NCI-H1048 (cell line): ENCODE results near the gene GLG1.
"Not testable (repeated sequence)": the region's sequence is repeated elsewhere in the genome, so short reads cannot be mapped to it uniquely, and the experiment has no call there.

Experiments
- DNase-seq: peaks from one replicate; lab custom pipeline; 2025; lab: John Stamatoyannopoulos, UW

The GLG1 gene

DNA sequence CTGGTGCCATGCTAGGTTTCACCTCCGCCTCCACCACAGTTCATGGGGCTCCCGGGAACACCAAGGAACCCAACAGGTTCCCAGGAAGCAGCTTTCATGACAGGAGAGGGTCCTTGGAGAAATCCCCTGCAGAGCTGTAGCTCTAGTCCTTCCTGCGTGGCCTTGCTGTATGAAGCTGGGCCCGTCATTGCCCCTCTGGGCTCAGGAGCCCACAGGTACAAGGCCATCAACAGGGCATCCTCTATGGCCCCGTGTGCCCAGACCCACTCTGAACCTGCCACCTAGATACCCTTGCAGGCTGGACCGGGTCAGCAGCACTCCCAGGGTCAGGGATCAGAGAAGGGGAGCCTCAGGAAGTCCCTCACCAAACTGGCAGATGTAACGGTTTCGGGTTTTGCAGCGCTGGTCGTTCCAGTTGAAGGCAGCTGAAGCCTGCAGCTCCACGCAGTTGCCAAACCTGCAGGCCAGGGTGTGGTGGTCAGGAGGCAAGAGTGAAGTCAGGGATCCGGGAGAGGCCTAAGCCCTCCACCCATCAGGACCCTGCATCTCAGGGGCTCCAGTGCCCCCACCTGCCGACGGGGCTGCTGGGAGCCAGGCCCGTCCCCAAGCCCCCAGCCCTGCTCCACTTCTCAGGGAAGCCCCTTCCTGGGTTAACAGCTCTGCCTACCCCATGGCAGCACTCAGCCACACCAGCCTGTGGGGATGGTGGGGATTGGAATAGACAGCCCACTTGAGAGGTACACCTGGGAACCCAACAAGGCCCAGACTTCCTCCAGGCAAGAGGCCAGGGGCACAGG, 197.5 kb downstream of the GLG1 start:
- DNase-seq: not testable (repeated sequence)

DNA sequence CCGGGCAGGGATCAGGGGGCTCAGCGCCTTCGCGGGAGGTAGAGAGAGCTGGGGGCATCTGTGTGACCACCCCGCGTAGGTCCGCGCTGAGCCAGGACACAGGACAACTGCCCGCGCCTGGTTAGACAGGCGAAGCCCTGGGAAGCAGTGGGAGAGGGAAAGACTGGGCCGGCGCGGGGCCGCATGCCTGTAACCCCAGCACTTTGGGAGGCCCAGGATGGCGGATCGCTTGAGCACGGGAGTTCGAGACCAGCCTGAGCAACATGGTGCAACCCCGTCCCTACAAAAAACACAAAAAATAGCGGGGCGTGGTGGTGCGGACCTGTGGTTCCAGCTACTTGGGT, 199.6 kb downstream of the GLG1 start:
- DNase-seq: not testable (repeated sequence)

DNA sequence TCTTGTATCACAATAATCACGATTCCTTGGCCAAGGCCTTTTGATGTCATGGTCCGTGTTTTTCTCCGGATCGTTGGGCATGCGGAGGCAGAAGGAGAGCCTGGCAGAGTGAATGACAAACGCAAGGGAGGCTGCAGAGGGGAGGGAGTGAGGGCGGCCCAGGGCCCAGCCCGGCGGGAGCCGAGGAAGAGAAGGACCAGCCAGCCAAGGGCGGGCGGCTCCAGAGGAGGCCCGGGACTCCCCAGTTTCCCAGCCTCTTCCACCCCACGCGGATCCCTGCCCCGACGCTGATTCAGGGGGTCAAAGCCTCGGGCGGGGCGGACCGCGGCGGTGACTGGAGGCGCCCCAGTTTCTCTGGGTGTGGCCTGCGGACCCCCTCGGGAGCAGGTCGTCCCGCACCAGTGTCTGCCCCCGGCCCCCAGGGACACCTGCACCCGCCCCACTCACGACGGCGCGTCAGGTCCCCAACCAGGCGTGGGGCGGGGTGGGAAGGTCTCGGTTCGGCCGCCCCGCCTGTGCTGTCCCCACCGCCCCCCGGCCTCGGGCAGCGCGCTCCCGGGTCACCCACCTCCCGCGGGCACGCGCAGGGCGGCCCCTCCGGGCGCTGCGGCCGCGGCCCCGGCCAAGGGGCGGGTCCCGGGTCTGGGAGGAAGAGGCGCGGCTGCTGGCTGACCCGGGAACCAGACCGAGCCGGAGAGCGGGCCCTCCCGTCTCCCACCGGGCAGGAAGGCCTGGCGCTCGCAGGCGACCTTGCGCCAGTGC, 200.1 kb downstream of the GLG1 start:
- not testable (repeated sequence) for DNase-seq

DNA sequence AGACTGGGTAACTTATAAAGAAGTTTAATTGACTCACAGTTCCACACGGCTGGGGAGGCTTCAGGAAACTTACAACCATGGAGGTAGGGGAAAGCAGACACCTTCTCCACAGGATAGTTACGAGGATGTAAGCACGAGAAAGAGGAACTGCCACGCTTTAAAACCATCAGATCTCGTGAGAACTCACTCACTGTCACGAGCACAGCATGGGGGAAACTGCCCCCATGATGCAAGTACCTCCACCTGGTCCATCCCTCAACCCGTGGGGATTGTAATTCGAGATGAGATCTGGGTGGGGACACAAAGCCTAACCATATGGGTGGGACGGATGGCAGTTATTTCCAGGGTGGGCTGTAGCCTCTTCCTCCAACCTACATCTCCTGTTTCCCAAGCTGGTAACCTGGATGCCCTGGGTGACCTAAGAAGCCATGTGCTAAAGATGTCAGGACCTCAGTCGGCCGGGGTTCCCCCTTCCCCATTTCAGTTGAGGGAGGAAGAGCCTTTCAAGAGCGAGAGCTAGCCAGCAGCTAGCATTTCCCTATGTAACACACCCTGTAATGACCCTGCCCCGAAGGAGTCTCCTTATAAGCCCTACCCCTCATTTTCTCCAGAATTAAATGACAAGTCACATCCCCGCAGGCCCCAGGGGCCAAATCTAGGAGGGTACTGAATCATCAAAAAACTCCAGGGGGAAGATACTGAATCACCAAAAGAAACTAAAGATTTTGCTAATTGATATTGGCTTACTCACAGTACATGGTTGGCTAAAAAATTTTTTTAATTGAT, 202.6 kb downstream of the GLG1 start:
- DNase-seq: not testable (repeated sequence)

DNA sequence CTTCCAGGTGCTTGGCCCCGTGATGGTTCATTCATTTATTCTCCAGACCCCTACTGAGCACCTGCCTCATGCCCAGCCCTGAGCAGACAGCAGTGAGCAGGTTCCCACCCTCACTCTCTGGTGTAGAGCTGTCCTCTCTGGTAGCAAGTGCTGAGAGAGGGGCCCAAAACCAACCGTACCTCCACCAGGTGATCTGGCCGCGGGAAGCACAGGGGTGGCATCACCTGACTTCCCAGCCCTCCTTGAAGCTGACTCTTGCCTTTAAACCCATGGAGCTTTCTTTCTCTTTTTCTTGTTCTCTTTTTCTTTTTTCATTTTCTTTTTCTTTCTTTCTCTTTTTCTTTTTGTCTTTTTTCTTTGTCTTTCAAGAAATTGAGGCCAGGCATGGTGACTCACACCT, 206.7 kb downstream of the GLG1 start:
- not testable (repeated sequence) for DNase-seq

DNA sequence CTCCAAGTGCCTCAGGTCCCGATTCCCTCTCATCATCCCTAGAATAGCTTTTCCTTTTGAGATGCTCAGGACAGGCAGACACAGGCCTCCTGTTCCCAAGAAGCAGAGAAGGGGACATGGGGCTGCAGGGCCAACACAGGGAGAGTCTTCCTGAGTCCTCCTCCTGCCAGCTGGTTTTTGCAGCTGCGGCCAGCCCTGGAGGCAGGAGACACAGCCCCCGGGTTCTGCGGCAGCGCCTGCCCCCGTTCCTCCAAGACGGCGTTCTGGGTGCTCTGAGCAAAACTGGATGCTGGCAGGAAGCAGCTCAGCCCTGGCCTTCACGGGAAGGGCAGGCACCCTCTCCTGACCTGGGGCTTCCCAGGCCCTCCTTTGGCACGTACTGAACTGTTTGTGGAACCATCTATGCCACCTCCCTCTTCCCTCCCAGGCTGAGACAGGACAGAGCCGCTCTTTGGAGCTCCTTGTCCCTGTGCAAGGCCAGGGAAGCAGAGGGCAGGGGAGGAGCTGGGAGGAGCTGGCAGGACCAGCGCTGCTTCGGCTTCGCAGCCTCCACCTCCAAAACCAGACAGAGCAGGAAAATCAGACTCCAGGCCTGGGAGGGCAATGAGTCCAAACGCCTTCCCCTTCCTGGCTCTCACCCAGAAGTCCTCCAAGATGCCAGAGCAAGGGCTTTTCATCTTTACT, 208.6 kb downstream of the GLG1 start:
- DNase-seq: not testable (repeated sequence)
